Heart left ventricle (tissue), 16 donors: ENCODE measurements around the gene CCL23. TPM values are rescaled to one million over a fixed set of nuclear protein-coding genes. Genes with fewer than 3 reads are reported as not detected.

Experiments
- ATAC-seq, 4 donors: fragments of 200-7000 bp; cut with Tn5 transposase; one replicate each; pipeline ENCODE4 v1.9.1; 2020 to 2022; ENCODE audit warnings: moderate library complexity in 4 of 4, mild to moderate bottlenecking in 3 of 4, moderate number of reproducible peaks in 1 of 4
- DNase-seq, 5 donors: peaks; one replicate each; pipeline ENCODE4 v3.0.0-alpha.2; 2020
- H3K27ac ChIP-seq, 12 donors: fragments of 200-600 bp; sonication (generic) in 4 of 12; one replicate each; pipeline versions ENCODE4 v1.5.0 to v1.8.0; 2016 to 2022; ENCODE audit warnings: mild to moderate bottlenecking in 2 of 12
- H3K27me3 ChIP-seq, 9 donors: fragments of 200-600 bp; sonication (generic) in 2 of 9; one replicate each; pipeline versions ENCODE4 v1.5.1 to v1.8.0; 2016 to 2022; ENCODE audit warnings: mild to moderate bottlenecking in 3 of 9
- H3K36me3 ChIP-seq, 9 donors: fragments of 200-600 bp; sonication (generic) in 2 of 9; one replicate each; pipeline versions ENCODE4 v1.5.0 to v1.8.0; 2018 to 2022; ENCODE audit warnings: mild to moderate bottlenecking in 2 of 9
- H3K4me1 ChIP-seq, 12 donors: fragments of 200-600 bp; sonication (generic) in 4 of 12; one replicate each; pipeline versions ENCODE4 v1.5.0 to v1.8.0; 2016 to 2022; ENCODE audit warnings: mild to moderate bottlenecking in 3 of 12
- H3K4me3 ChIP-seq, 12 donors: fragments of 200-600 bp; sonication (generic) in 4 of 12; one replicate each; pipeline versions ENCODE4 v1.5.0 to v1.8.0; 2017 to 2022; ENCODE audit warnings: mild to moderate bottlenecking in 9 of 12, moderate library complexity in 4 of 12
- H3K9me3 ChIP-seq, 12 donors: fragments of 200-600 bp; sonication (generic) in 4 of 12; one replicate each; pipeline versions ENCODE4 v1.5.0 to v1.8.0; 2016 to 2022; ENCODE audit warnings: mild to moderate bottlenecking in 1 of 12
- POLR2A ChIP-seq, 2 donors: fragments of 450-650 bp; IDR thresholded peaks; one replicate each; pipeline ENCODE4 v1.6.1; 2017; ENCODE audit warnings: antibody characterized with exemption in 2 of 2, mild to moderate bottlenecking in 2 of 2, moderate library complexity in 2 of 2
- WGBS, 4 donors: extraction: QIAGEN DNeasy Blood & Tissue Kit in 2 of 4; methylation state at CpG; one replicate each; pipeline versions ENCODE4 v1.1.5 to v1.1.7; 2013 to 2018; 5-methylcytosine and 5-hydroxymethylcytosine counted together
- intact Hi-C, 10 donors: fragments of 100-400 bp; cut with DNase I; formaldehyde crosslinking; loops; one replicate each; pipeline versions ENCODE4 v1.11.1 to v1.14.2; 2022
- polyA plus RNA-seq, 2 donors: library from polyadenylated mRNA; stranded (reverse); fragments of 200-250 nt; gene quantifications; one replicate each; pipeline ENCODE4 v1.2.3, GENCODE V29; 2013
- total RNA-seq, 9 donors: library from RNA; depleted of rRNA in 2 of 9; stranded (reverse); fragments of >200 nt in 2 of 9; fragmentation: NEBNext Ultra II Directional in 3 of 9; extraction: Animal tissue kit (Norgen Biotek cat#: 25700) in 3 of 9; gene quantifications; one replicate each; pipeline versions ENCODE4 v1.1.0 to v1.2.4, GENCODE V29; 2016 to 2023
- TF ChIP-seq, protein P1 (sequence below), 12 donors: fragments of 200-600 bp; sonication (generic) in 4 of 12; IDR thresholded peaks; one replicate each; pipeline versions ENCODE4 v1.5.0 to v1.8.0; 2018 to 2022; ENCODE audit warnings: antibody characterized with exemption in 12 of 12, mild to moderate bottlenecking in 5 of 12
- donor health status: ischemic (EF 13 %, LVEDD 7.1; RV severe dilation, severe dysfunction).
- donor health status: healthy with polysubstance abuse.
- donor health status: DM: no; HTN: yes; CAD: no.
- donor health status: DM: no; HTN: no; CAD: no.
- donor health status: ischemic (EF 25% LVEDD 6.9; RV normal size, moderate dysfunction).
- donor health status: ischemic (EF 25% LVEDD 5.7; RV mildly dilated, moderate dysfunction).
- donor health status: healthy.
- donor health status: DM: yes; HTN: yes; CAD: no.
- donor health status: ischemic (EF 35%, LVEDD 5.7; RV mildly dilated, moderate dysfunction).
- donor health status: nonischemic (EF 11% LVEDD 7.7; RV severe dilation, severe dysfunction).
- donor health status: DM: yes; HTN: yes; CAD: no.
- donor health status: PGD.
- donor health status: ischemic (EF 29% LVEDD 5.4; RV normal size, mild dysfunction).
- donor health status: nonischemic (EF 23%, LVEDD 6.1; RV moderate dilation, normal function).

The CCL23 gene
- total and polyA plus RNA-seq, 11 donors: 0.42 to 5.2 TPM; not detected in 9

DNA sequence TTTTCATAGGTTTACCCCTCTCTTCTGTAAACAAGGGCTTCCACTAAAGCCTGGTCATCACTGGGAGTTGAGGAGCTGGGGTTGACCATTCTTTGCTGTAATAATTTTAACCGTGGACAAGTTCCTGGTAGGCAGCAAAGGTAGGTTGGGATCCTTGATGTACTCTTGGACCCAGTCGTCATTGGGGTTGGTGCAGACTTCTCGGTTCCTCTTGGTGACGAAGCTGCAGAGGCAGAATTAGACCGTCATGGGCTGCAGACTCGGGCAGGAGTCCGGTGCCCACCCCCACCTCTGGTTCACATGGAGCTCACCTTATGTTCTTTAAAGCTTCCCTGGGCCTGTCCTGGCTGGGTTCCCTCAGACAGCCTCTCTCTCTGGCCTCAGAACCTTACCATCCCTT, 40.3 kb downstream of the CCL23 start:
- H3K27ac ChIP-seq: no peak overlapping the region
- WGBS, 4 donors: 94 to 98% (median 96%) methylated on average over 7 of the region's 7 CpGs
- no peak for ATAC-seq
- peaks cover 0 to 16% (median 7%) of the 10 kb centered on the region in 12 donors for H3K4me1 ChIP-seq
- no peaks in the 10 kb centered on the region for H3K9me3 ChIP-seq
- no peak for DNase-seq
- intact Hi-C loops: loop anchor here in 3 of 10 donors (5.0 to 10.0 kb wide), 3 partner anchors 167 to 507 kb away; partner anchors contain the start of gene ZNHIT3 (in 1 of the 3)
- no peak overlapping the region for H3K4me3 ChIP-seq
- H3K36me3 ChIP-seq: no peaks in the 10 kb centered on the region
- no peak for TF ChIP-seq POLR2A (IDR thresholded peaks at IDR 0.05)
- no peaks in the 10 kb centered on the region for H3K27me3 ChIP-seq

DNA sequence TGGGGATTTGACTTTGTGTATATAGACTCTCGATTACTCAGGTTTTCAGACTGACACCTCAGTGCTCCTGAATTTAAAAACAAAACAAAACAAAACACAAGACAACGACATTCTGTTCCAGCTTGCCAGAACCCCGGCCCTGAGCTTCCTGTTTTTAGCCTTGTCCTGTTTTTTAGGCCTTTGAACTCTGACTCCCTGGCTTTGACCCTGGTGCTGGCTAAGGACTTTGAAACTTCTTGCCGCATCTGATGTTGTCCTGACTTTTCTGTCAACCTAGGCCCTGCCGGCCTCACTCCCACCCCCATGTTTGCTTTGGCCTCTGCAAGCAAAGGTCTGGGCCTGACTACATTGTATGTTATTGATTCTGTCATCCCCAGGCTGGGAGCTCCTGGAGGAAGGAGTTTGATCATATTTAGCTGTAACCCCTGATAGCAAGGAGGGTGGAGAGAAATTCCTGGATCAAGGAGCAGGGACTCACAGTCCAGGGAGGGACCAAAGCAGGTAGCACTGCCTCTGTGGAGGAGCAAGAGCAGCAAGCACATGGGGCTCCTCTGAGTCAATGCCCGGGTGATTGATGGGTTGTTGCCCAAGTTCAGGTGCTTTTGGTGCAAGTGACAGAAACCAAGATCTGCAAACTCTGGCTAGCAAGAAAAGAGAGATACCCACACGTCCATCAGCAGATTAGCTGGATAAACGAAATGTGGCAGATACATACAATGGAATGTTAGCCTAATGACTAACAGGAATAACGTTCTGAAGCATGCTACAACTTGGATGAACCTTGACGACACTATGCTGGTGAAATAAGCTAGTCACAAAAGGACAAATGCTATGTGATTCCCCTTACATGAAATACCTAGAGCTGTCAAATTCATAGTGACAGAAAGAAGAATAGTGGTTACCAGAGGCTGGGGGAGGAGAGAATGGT, 44.2 kb downstream of the CCL23 start:
- TF ChIP-seq, protein P1, sequence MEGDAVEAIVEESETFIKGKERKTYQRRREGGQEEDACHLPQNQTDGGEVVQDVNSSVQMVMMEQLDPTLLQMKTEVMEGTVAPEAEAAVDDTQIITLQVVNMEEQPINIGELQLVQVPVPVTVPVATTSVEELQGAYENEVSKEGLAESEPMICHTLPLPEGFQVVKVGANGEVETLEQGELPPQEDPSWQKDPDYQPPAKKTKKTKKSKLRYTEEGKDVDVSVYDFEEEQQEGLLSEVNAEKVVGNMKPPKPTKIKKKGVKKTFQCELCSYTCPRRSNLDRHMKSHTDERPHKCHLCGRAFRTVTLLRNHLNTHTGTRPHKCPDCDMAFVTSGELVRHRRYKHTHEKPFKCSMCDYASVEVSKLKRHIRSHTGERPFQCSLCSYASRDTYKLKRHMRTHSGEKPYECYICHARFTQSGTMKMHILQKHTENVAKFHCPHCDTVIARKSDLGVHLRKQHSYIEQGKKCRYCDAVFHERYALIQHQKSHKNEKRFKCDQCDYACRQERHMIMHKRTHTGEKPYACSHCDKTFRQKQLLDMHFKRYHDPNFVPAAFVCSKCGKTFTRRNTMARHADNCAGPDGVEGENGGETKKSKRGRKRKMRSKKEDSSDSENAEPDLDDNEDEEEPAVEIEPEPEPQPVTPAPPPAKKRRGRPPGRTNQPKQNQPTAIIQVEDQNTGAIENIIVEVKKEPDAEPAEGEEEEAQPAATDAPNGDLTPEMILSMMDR (IDR thresholded peaks at IDR 0.05): no peak
- TF ChIP-seq POLR2A (IDR thresholded peaks at IDR 0.05): no peak
- Histone ChIP-seq H3K36me3 (no peaks in the 10 kb centered on the region), H3K27ac (peak overlapping the region in 4 of 12 donors; percentile 15 to 26 (median 24)), H3K4me3 (no peak overlapping the region), H3K4me1 (peaks cover 0 to 25% (median 11%) of the 10 kb centered on the region in 12 donors), H3K27me3 (no peaks in the 10 kb centered on the region), H3K9me3 (no peaks in the 10 kb centered on the region)
- DNase-seq: peak in 3 of 5 donors; percentile 10 to 48 (median 29)
- WGBS, 4 donors: 58 to 65% (median 63%) methylated on average over 10 of the region's 10 CpGs
- peak in 3 of 4 donors; percentile 12 to 47 (median 30) for ATAC-seq
- intact Hi-C loops: loop anchor here in 7 of 10 donors (2.0 to 10.0 kb wide), 6 partner anchors 99 to 511 kb away; partner anchors contain the start of gene ZNHIT3 (in 1 of the 7)

DNA sequence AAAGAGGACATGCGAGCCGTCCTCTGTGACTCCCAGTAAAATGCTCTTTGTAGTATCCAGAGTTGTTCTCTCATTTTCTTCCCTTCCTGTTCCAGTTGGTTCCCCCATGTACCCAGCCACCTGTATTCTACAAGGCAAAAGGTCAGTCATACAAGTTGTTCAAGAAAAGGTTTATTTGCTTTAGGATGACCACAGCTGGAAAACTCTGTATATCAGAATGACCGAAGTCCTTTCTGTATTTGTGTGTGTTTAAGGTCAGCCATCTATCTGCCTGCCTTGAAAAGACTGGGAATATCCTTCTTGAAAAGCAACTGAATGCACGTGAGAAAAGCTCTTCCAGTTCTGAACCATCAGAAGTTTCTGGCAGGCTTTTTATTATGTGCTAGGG, 44.8 kb downstream of the CCL23 start:
- H3K27ac ChIP-seq: peak overlapping the region in 5 of 12 donors; percentile 15 to 31 (median 25)
- 70 to 83% (median 78%) methylated on average over 4 of the region's 4 CpGs for WGBS, 4 donors
- intact Hi-C loops: loop anchor here in 7 of 10 donors (2.0 to 10.0 kb wide), 6 partner anchors 99 to 512 kb away; partner anchors contain the start of gene ZNHIT3 (in 1 of the 7)
- H3K9me3 ChIP-seq: no peaks in the 10 kb centered on the region
- TF ChIP-seq POLR2A (IDR thresholded peaks at IDR 0.05): no peak
- TF ChIP-seq, protein P1 (IDR thresholded peaks at IDR 0.05): no peak
- no peak for DNase-seq
- no peak for ATAC-seq
- no peaks in the 10 kb centered on the region for H3K36me3 ChIP-seq
- H3K27me3 ChIP-seq: no peaks in the 10 kb centered on the region
- no peak overlapping the region for H3K4me3 ChIP-seq
- H3K4me1 ChIP-seq: peaks cover 0 to 25% (median 11%) of the 10 kb centered on the region in 12 donors

GRCh38 chr17:35972535-35972934, 45.2 kb downstream of the CCL23 start:
- ATAC-seq: no peak
- Histone ChIP-seq H3K27me3 (no peaks in the 10 kb centered on the region), H3K9me3 (no peaks in the 10 kb centered on the region), H3K36me3 (no peaks in the 10 kb centered on the region), H3K4me3 (no peak overlapping the region), H3K27ac (peak overlapping the region in 1 of 12 donors; percentile 31), H3K4me1 (peaks cover 0 to 25% (median 11%) of the 10 kb centered on the region in 12 donors)
- intact Hi-C loops: loop anchor here in 7 of 10 donors (2.0 to 10.0 kb wide), 6 partner anchors 100 to 512 kb away; partner anchors contain the start of gene ZNHIT3 (in 1 of the 7)
- WGBS, 4 donors: 78 to 95% (median 82%) methylated on average over 6 of the region's 6 CpGs
- no peak for DNase-seq
- no peak for TF ChIP-seq POLR2A (IDR thresholded peaks at IDR 0.05)
- TF ChIP-seq, protein P1 (IDR thresholded peaks at IDR 0.05): no peak
